HG03280 (cell line): Measurements from ENCODE around the gene RBM38.
A peak's percentile ranks its signal among the peaks of the same experiment; 100 is the strongest.

Source experiments
- ATAC-seq: cut with Tn5 transposase; IDR thresholded peaks from one replicate; pipeline ENCODE4 v1.9.1; 2021; ENCODE audit warnings: mild to moderate bottlenecking, moderate library complexity; ENCODE audit not compliant: unreplicated experiment

RBM38 gene

GRCh38 chr20:57448764-57449354 is 57.7 kb downstream of the RBM38 start:
- ATAC-seq: no peak

GRCh38 chr20:57449398-57450354 is 58.5 kb downstream of the RBM38 start:
- no peak for ATAC-seq

GRCh38 chr20:57450419-57450818 is 59.2 kb downstream of the RBM38 start:
- ATAC-seq: peak; percentile 69

DNA sequence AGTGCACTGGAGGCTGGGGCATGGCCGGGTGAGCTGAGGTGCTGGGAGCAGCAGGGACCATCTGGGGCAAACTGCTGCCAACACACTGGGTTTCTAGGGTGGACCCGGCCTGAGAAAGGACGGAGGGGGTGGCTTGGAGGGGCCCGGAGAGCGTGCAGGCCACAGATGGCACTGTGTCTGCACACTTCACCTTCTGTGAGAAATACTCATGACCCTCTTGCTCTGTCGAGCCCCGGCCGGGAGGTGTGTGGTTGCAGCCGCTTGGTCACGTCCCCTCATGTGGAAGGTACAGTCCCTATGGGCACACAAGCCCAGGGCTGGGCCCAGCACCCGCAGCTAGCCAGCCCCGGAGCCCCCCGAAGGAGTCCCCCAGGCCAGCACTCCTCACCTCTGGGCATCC is 59.7 kb downstream of the RBM38 start:
- no peak for ATAC-seq

DNA sequence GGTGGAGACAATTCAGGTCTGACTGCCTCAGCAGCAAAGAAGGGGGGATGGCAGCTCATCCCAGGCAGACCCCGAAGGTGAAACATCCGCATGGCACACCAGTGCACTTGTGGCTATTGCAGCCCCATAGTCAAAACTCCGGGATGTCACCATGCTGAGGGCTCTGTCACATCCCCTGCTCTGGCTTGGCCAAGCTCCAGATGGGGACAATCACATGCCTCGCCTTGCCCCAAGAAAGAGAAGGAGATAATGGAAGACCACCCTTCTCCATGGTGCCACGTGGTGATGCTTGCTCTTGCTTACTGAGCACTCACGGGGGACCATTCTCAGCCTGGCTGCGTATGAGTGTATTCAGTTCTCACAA is 60.2 kb downstream of the RBM38 start:
- ATAC-seq: no peak

GRCh38 chr20:57451795-57452661 is 60.8 kb downstream of the RBM38 start:
- no peak for ATAC-seq

GRCh38 chr20:57455386-57455785 is 64.2 kb downstream of the RBM38 start:
- no peak for ATAC-seq

- ATAC-seq: no peak
Measured at GRCh38 chr20:57456116-57456515, 64.9 kb downstream of the RBM38 start.

GRCh38 chr20:57457243-57458095 is 66.3 kb downstream of the RBM38 start:
- ATAC-seq: no peak

GRCh38 chr20:57458400-57459160 is 67.4 kb downstream of the RBM38 start:
- no peak for ATAC-seq
